Liver (tissue), 9 donors: ENCODE measurements around the gene PCDHGA7. TPM values are rescaled to one million over a fixed set of nuclear protein-coding genes. Genes with fewer than 3 reads are reported as not detected.

Experiments used
- DNase-seq: peaks from one replicate; pipeline ENCODE4 v3.0.0-alpha.2; 2017; ENCODE audit warnings: low spot score
- H3K27ac ChIP-seq, 2 donors: one replicate each; pipeline ENCODE4 v1.7.0; 2013; ENCODE audit warnings: inconsistent platforms in 2 of 2, low read length in 2 of 2, control low read depth in 1 of 2, low read depth in 1 of 2, mild to moderate bottlenecking in 1 of 2
- H3K27me3 ChIP-seq, 4 donors: one replicate each; pipeline versions ENCODE4 v1.6.1 to v1.7.0; 2013; ENCODE audit warnings: low read length in 3 of 4, inconsistent platforms in 1 of 4, mild to moderate bottlenecking in 1 of 4, moderate library complexity in 1 of 4; ENCODE audit not compliant: control insufficient read depth in 4 of 4, insufficient read depth in 4 of 4
- H3K36me3 ChIP-seq, 4 donors: one replicate each; pipeline versions ENCODE4 v1.6.1 to v1.7.0; 2013; ENCODE audit warnings: low read length in 3 of 4, mild to moderate bottlenecking in 3 of 4, low read depth in 1 of 4, moderate library complexity in 1 of 4; ENCODE audit not compliant: control insufficient read depth in 4 of 4, insufficient read depth in 3 of 4
- H3K4me1 ChIP-seq, 4 donors: one replicate each; pipeline versions ENCODE4 v1.6.1 to v1.7.0; 2013; ENCODE audit warnings: low read length in 3 of 4, mild to moderate bottlenecking in 3 of 4, moderate library complexity in 1 of 4; ENCODE audit not compliant: control insufficient read depth in 4 of 4, insufficient read depth in 4 of 4
- H3K4me3 ChIP-seq, 3 donors: one replicate each; pipeline versions ENCODE4 v1.6.1 to v1.7.0; 2013; ENCODE audit warnings: low read length in 3 of 3, control low read depth in 1 of 3, low read depth in 1 of 3, mild to moderate bottlenecking in 1 of 3
- H3K9ac ChIP-seq, 2 donors: one replicate each; pipeline ENCODE4 v1.7.0; 2013; ENCODE audit warnings: low read length in 2 of 2, mild to moderate bottlenecking in 2 of 2, moderate library complexity in 2 of 2, control low read depth in 1 of 2, low read depth in 1 of 2
- H3K9me3 ChIP-seq, 4 donors: one replicate each; pipeline versions ENCODE4 v1.6.1 to v1.7.0; 2013; ENCODE audit warnings: low read length in 3 of 4; ENCODE audit not compliant: control insufficient read depth in 4 of 4
- ATF3 ChIP-seq: IDR thresholded peaks from 2 replicates; pipeline ENCODE4 v1.6.1; 2016; ENCODE audit warnings: antibody characterized with exemption
- CTCF ChIP-seq: fragments of 150-350 bp; IDR thresholded peaks from 2 replicates; pipeline ENCODE4 v1.5.1; 2017; ENCODE audit warnings: improper control_type of control experiment, low read depth, low read length; ENCODE audit not compliant: missing input control
- EGR1 ChIP-seq, 2 donors: IDR thresholded peaks; 2 replicates each; pipeline ENCODE4 v1.6.1; 2016 to 2018; ENCODE audit warnings: antibody characterized with exemption in 2 of 2, low read depth in 2 of 2
- FOXA1 ChIP-seq: IDR thresholded peaks from 2 replicates; pipeline ENCODE4 v1.6.1; 2016; ENCODE audit warnings: antibody characterized with exemption
- FOXA2 ChIP-seq: IDR thresholded peaks from 2 replicates; pipeline ENCODE4 v1.6.1; 2016; ENCODE audit warnings: antibody characterized with exemption
- GABPA ChIP-seq, 2 donors: IDR thresholded peaks in 1 of 2; conservative IDR thresholded peaks in 1 of 2; 2 replicates each; pipeline ENCODE4 v1.6.1; 2016; ENCODE audit warnings: antibody characterized with exemption in 2 of 2, mild to moderate bottlenecking in 1 of 2, moderate library complexity in 1 of 2
- HNF4A ChIP-seq, 2 donors: conservative IDR thresholded peaks; 2 replicates each; pipeline ENCODE4 v1.6.1; 2016; ENCODE audit warnings: antibody characterized with exemption in 2 of 2, mild to moderate bottlenecking in 2 of 2
- HNF4G ChIP-seq: IDR thresholded peaks from 2 replicates; pipeline ENCODE4 v1.6.1; 2016; ENCODE audit warnings: antibody characterized with exemption
- JUND ChIP-seq, 2 donors: IDR thresholded peaks; 2 replicates each; pipeline ENCODE4 v1.6.1; 2016; ENCODE audit warnings: antibody characterized with exemption in 2 of 2
- NR2F2 ChIP-seq: IDR thresholded peaks from 2 replicates; pipeline ENCODE4 v1.6.1; 2016; ENCODE audit warnings: antibody characterized with exemption
- RAD21 ChIP-seq, 2 donors: IDR thresholded peaks; 2 replicates each; pipeline ENCODE4 v1.6.1; 2016; ENCODE audit warnings: antibody characterized with exemption in 2 of 2, mild to moderate bottlenecking in 2 of 2
- RXRA ChIP-seq, 2 donors: IDR thresholded peaks; 2 replicates each; pipeline ENCODE4 v1.6.1; 2017 to 2018; ENCODE audit warnings: antibody characterized with exemption in 2 of 2, mild to moderate bottlenecking in 1 of 2
- SP1 ChIP-seq: IDR thresholded peaks from 2 replicates; pipeline ENCODE4 v1.6.1; 2018; ENCODE audit warnings: antibody characterized with exemption, mild to moderate bottlenecking
- TAF1 ChIP-seq: conservative IDR thresholded peaks from 2 replicates; pipeline ENCODE4 v1.6.1; 2016; ENCODE audit warnings: antibody characterized with exemption, mild to moderate bottlenecking
- YY1 ChIP-seq: IDR thresholded peaks from 2 replicates; pipeline ENCODE4 v1.6.1; 2016; ENCODE audit warnings: antibody characterized with exemption, mild to moderate bottlenecking
- WGBS: extraction: QIAGEN DNeasy Blood & Tissue Kit; methylation state at CpG from one replicate; pipeline ENCODE4 v1.1.7; 2013; 5-methylcytosine and 5-hydroxymethylcytosine counted together
- polyA plus RNA-seq, 2 donors: library from polyadenylated mRNA; stranded (reverse) in 1 of 2; unstranded in 1 of 2; fragments of 200-250 nt in 1 of 2; fragments of >200 nt in 1 of 2; fragmentation: Nextera tagmentation in 1 of 2; extraction: Ambion mirVana in 1 of 2; gene quantifications; one replicate each; pipeline versions ENCODE4 v1.2.1 to v1.2.3, GENCODE V29; 2013 to 2015
- total RNA-seq, 2 donors: library from RNA; depleted of rRNA; stranded (reverse); fragments of >200 nt; gene quantifications; one replicate each; pipeline ENCODE4 v1.2.3, GENCODE V29; 2014
- TF ChIP-seq, protein P1 (sequence below): IDR thresholded peaks from 2 replicates; pipeline ENCODE4 v1.6.1; 2016; ENCODE audit warnings: antibody characterized with exemption
- TF ChIP-seq, protein P2 (sequence below): IDR thresholded peaks from 2 replicates; pipeline ENCODE4 v1.6.1; 2016; ENCODE audit warnings: antibody characterized with exemption, mild to moderate bottlenecking
- donor health status: healthy.
- donor health status: healthy.
- donor health status: healthy.
- donor health status: healthy.
- donor health status: healthy.

The PCDHGA7 gene
- total and polyA plus RNA-seq, 4 donors: 0.19 to 0.67 (median 0.21) TPM

- Histone ChIP-seq H3K4me3 (peak within 1 kb of the TSS in 2 of 3 donors; percentile 23 to 46), H3K36me3 (no peaks in the 10 kb centered on the region), H3K9me3 (peaks cover 37 to 83% (median 56%) of the 10 kb centered on the region in 4 donors), H3K27me3 (peaks cover 0 to 5% (median 0%) of the 10 kb centered on the region in 4 donors), H3K27ac (no peak within 1 kb of the TSS), H3K4me1 (no peaks in the 10 kb centered on the region), H3K9ac (no peak within 1 kb of the TSS)
- WGBS: 20% methylated on average over 27 of the region's 27 CpGs
- no peak for DNase-seq
- TF ChIP-seq CTCF: peak; percentile 13
- TF ChIP-seq RAD21 (IDR thresholded peaks at IDR 0.05): peak; percentile 9 to 22
- TF ChIP-seq, protein P1, sequence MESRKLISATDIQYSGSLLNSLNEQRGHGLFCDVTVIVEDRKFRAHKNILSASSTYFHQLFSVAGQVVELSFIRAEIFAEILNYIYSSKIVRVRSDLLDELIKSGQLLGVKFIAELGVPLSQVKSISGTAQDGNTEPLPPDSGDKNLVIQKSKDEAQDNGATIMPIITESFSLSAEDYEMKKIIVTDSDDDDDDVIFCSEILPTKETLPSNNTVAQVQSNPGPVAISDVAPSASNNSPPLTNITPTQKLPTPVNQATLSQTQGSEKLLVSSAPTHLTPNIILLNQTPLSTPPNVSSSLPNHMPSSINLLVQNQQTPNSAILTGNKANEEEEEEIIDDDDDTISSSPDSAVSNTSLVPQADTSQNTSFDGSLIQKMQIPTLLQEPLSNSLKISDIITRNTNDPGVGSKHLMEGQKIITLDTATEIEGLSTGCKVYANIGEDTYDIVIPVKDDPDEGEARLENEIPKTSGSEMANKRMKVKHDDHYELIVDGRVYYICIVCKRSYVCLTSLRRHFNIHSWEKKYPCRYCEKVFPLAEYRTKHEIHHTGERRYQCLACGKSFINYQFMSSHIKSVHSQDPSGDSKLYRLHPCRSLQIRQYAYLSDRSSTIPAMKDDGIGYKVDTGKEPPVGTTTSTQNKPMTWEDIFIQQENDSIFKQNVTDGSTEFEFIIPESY: no peak
Measured at GRCh38 chr5:141373673-141374317, 8.7 kb upstream of the PCDHGA7 start, which contains the start of gene PCDHGA6. Gene PCDHGA6 (plus strand): TSS chr5:141373891. CDS start chr5:141374084, 193 bp downstream.

- H3K4me1 ChIP-seq: no peaks in the 10 kb centered on the region
- DNase-seq: no peak
- H3K9me3 ChIP-seq: peaks cover 37 to 78% (median 56%) of the 10 kb centered on the region in 4 donors
- H3K36me3 ChIP-seq: no peaks in the 10 kb centered on the region
- WGBS: 46% methylated on average over 14 of the region's 14 CpGs
- TF ChIP-seq HNF4A (conservative IDR thresholded peaks at IDR 0.05) (no peak), TAF1 (no peak), JUND (IDR thresholded peaks at IDR 0.05) (no peak), FOXA2 (no peak), HNF4G (no peak), GABPA (IDR thresholded peaks at IDR 0.05 in 1 of 2, conservative IDR thresholded peaks at IDR 0.05 in 1 of 2) (no peak), RXRA (IDR thresholded peaks at IDR 0.05) (no peak), NR2F2 (no peak), RAD21 (IDR thresholded peaks at IDR 0.05) (no peak), EGR1 (IDR thresholded peaks at IDR 0.05; ENCODE audit: low read depth in 2 of 2) (no peak), CTCF (no peak), ATF3 (no peak), FOXA1 (no peak), YY1 (no peak), SP1 (no peak)
- TF ChIP-seq, protein P2, sequence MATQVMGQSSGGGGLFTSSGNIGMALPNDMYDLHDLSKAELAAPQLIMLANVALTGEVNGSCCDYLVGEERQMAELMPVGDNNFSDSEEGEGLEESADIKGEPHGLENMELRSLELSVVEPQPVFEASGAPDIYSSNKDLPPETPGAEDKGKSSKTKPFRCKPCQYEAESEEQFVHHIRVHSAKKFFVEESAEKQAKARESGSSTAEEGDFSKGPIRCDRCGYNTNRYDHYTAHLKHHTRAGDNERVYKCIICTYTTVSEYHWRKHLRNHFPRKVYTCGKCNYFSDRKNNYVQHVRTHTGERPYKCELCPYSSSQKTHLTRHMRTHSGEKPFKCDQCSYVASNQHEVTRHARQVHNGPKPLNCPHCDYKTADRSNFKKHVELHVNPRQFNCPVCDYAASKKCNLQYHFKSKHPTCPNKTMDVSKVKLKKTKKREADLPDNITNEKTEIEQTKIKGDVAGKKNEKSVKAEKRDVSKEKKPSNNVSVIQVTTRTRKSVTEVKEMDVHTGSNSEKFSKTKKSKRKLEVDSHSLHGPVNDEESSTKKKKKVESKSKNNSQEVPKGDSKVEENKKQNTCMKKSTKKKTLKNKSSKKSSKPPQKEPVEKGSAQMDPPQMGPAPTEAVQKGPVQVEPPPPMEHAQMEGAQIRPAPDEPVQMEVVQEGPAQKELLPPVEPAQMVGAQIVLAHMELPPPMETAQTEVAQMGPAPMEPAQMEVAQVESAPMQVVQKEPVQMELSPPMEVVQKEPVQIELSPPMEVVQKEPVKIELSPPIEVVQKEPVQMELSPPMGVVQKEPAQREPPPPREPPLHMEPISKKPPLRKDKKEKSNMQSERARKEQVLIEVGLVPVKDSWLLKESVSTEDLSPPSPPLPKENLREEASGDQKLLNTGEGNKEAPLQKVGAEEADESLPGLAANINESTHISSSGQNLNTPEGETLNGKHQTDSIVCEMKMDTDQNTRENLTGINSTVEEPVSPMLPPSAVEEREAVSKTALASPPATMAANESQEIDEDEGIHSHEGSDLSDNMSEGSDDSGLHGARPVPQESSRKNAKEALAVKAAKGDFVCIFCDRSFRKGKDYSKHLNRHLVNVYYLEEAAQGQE: no peak
- TF ChIP-seq, protein P1: no peak
- H3K4me3 ChIP-seq: peak overlapping the region in 1 of 3 donors; percentile 41
- H3K9ac ChIP-seq: no peak overlapping the region
- H3K27me3 ChIP-seq: peaks cover 0 to 5% (median 0%) of the 10 kb centered on the region in 4 donors
- no peak overlapping the region for H3K27ac ChIP-seq
Measured at GRCh38 chr5:141374627-141375026, 7.9 kb upstream of the PCDHGA7 start.
